RCC 7860 (cell line): Measurements from ENCODE around the gene LIMS4.
"Not testable (repeated sequence)": the region's sequence is repeated elsewhere in the genome, so short reads cannot be mapped to it uniquely, and the experiment has no call there.

Experiments
- DNase-seq: peaks from one replicate; pipeline ENCODE4 v3.0.0-alpha.2; 2015; ENCODE audit warnings: low spot score
- FAIRE-seq: peaks from 2 replicates; lab custom pipeline; 2012; peaks lifted over from hg19 to GRCh38; lab: Jason Lieb, UNC

The LIMS4 gene

DNA sequence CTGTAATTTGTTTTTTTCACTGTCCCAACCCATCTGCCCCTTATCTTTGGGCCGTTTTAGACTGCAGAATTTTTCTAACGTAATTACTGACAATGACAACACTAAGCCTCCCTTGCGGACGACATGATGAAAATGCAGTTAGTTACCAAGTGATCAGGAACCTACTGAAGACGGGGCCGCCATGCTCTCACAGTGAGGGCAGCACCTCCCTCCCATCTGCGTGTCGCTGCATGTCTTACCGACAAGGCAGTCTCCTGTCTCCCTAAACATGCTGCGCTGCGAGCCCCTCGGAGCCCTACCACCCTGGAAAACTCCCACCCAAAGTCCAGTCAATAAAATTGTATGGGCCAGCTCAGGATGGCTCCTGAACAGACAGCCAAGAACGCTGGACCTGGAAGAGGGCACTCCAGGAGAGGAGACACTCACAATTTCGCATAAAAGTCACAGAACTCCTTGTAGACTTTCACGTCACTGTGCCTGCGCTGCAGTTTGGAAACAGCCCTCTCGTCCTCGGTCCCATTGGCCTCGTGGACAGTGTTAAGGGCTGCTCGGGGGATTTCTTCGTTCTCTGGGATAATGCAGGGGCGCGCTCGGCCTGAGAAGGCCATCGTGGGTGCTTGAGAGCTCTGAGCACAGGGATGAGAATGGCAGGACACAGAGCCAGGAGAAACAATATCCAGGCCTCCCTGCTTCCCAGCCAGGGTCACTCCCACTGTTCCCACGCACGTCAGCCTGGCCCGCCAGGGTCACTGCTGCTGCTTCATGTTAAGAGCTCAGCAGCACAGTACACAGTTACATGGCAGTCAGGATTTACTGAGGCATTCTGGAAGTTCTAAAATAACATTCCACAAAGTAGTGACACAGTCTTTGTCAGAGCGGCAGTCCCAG lies at the start of gene LIMS4:
LIMS4 (minus strand) TSS at position 646 of the 888 bp plus-strand sequence; CDS start at position 608, 38 bp downstream.
- DNase-seq, FAIRE-seq: not testable (repeated sequence)

DNA sequence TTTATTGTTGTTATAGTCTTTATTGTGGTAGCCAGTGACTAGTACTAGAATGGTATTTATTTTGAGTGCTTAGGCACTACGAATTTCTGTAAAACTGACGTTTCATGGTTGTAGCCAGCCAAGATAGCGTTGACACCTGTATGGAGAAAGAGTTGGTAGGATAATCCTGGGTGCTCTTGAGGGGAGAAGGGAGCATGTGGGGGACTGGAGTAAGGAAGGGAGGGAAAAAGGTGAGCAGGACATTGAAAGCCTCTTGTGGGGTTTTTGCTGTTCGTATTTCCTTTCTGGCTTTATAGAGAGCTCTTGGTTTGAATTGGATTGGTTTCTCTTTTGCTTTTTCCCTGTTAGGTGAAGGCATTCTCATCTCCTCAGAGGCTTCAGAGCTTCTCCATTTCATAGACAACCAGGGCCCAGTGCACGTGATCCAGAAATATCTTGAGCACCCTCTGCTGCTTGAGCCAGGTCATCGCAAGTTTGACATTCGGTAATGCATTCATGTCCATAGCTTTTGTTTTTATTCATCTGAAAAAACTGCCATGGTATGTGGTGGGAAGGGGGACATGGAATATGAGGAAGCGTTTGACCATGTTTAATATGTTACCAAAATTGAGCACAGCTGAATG lies 27.2 kb upstream of the LIMS4 start:
- FAIRE-seq = peak; percentile 4
- DNase-seq = not testable (repeated sequence)

- DNase-seq, FAIRE-seq: not testable (repeated sequence)
These were observed 23.4 kb upstream of the LIMS4 start for GRCh38 chr2:110496027-110496426.

DNA sequence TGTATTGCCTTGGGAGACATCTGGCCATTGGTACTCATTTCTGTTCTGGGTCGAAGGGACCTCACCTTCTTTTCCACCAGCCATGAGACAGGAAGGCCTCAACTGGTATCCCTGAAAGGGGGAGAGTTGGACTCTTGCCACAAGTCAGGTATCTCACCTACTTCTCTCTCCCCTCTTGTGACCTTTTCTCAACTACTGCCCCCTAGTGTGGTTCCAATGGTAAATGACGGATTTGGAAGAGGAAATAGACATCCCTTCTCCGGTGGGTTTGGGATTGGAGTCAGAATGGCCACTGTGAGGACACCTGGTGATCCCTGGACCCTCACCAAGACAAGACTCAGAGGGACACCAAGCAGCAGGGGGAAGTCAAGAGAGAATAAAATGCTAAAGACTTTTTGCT lies 21.9 kb upstream of the LIMS4 start:
- FAIRE-seq, DNase-seq: not testable (repeated sequence)

GRCh38 chr2:110488991-110489390 lies 16.4 kb upstream of the LIMS4 start:
- FAIRE-seq, DNase-seq: not testable (repeated sequence)

DNA sequence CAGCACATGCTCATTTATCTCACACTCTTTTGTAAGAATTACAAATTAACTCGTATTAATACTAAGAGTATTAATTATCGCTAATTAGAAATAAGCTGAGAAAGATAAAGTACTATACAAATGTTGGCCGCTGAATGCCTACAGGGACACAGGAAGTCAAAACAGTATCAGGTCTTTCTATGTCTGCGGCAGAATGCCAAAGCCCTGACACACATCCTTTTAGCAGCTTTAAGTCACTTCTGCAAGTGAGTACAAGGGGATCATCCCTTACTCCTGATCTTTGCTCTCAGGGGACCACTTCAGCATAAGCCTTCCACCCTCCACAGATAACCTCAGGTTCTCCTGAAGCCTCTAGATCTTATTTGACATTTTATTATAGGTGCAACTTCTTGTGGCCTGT lies 10.1 kb upstream of the LIMS4 start:
- not testable (repeated sequence) for FAIRE-seq, DNase-seq

- peak; percentile 32 for FAIRE-seq
- DNase-seq = not testable (repeated sequence)
These were observed 8.6 kb upstream of the LIMS4 start for GRCh38 chr2:110481200-110481599.

- not testable (repeated sequence) for FAIRE-seq, DNase-seq
These were observed 7.5 kb upstream of the LIMS4 start for GRCh38 chr2:110480084-110480483.

- DNase-seq, FAIRE-seq: not testable (repeated sequence)
These were observed 4.8 kb upstream of the LIMS4 start for GRCh38 chr2:110477370-110477769.

GRCh38 chr2:110476952-110477351 lies 4.3 kb upstream of the LIMS4 start:
- not testable (repeated sequence) for FAIRE-seq, DNase-seq

DNA sequence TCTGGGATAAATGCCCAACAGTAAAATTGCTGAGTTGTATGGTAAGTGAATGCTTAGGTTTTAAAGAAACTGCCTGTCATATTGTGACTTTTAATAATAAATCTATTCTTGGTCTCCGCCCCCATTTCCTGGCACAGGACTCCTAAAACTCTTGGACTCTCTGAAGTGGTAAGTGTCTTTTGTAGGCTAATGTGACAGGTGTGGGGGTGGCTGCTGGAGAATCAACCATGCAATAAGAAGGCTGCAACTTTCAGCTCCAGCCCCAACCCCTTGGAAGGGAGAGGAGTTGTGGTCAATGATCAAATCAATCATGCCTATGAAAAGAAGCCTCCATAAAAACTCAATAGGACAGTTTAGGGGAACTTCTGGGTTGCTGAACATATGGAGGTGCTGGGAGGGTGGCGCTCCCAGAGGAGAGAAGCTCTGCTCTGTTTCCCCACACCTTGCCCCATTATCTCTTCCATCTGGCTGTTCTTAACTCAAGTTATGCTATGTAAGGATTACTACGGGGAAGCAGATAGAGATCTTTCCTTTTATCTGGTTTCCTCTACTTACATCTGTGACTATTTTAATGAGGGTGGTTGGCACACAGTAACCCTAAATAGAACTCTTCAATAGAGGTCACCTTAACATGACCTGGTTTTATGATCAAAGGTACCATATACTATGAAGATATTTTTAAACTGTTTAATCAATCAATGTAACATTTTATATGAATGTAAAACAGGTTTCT lies 3.2 kb upstream of the LIMS4 start:
- FAIRE-seq, DNase-seq: not testable (repeated sequence)

- peak; percentile 86 for FAIRE-seq
- not testable (repeated sequence) for DNase-seq
These were observed 2.3 kb upstream of the LIMS4 start for GRCh38 chr2:110474898-110475297.

- FAIRE-seq, DNase-seq: not testable (repeated sequence)
These were observed 393 bp upstream of the LIMS4 start for GRCh38 chr2:110473059-110473358.

DNA sequence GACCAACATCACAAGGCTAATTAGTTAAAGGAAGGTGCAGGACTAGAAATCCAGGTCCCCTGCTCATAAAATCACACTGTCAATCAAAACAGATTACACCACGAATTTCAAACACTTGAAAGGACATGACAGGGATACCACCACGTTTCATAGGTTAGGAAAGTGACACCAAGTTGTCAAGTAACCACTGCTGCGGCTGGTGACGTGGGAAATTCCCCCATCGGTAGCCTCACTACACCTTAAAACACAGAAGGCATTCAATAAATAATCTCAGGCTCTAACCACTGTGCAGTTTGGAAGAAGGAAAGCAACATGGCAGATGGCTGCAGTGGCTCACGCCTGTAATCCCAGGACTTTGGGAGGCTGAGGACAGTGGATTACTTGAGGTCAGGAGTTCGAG lies 3.7 kb downstream of the LIMS4 start:
- not testable (repeated sequence) for DNase-seq, FAIRE-seq

GRCh38 chr2:110465312-110465711 lies 7.3 kb downstream of the LIMS4 start:
- peak; percentile 85 for FAIRE-seq

GRCh38 chr2:110462458-110462857 lies 10.2 kb downstream of the LIMS4 start:
- DNase-seq, FAIRE-seq: not testable (repeated sequence)

More at GRCh38 chr2:110465312-110465711, 7.3 kb downstream of the LIMS4 start:
- not testable (repeated sequence) for DNase-seq

- not testable (repeated sequence) for FAIRE-seq, DNase-seq
These were observed 12.3 kb downstream of the LIMS4 start for GRCh38 chr2:110460318-110460717.

DNA sequence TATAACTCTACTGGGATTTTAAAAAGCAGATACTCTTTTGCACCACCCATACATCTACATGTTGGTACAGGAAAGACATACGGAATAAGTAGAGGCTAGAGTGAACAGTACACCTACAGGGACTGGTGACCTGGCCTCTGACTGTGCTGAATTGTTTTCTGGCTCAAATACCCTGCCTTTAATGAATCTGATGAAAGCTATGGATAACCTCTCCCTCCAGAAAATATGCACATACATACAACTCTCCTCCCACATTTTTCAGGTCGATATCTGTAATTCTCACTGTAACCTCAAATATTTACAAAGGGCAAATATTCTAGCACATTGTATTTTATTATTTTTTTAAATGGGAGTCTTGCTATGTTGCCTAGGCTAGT lies 15.4 kb downstream of the LIMS4 start:
- FAIRE-seq, DNase-seq: not testable (repeated sequence)

DNA sequence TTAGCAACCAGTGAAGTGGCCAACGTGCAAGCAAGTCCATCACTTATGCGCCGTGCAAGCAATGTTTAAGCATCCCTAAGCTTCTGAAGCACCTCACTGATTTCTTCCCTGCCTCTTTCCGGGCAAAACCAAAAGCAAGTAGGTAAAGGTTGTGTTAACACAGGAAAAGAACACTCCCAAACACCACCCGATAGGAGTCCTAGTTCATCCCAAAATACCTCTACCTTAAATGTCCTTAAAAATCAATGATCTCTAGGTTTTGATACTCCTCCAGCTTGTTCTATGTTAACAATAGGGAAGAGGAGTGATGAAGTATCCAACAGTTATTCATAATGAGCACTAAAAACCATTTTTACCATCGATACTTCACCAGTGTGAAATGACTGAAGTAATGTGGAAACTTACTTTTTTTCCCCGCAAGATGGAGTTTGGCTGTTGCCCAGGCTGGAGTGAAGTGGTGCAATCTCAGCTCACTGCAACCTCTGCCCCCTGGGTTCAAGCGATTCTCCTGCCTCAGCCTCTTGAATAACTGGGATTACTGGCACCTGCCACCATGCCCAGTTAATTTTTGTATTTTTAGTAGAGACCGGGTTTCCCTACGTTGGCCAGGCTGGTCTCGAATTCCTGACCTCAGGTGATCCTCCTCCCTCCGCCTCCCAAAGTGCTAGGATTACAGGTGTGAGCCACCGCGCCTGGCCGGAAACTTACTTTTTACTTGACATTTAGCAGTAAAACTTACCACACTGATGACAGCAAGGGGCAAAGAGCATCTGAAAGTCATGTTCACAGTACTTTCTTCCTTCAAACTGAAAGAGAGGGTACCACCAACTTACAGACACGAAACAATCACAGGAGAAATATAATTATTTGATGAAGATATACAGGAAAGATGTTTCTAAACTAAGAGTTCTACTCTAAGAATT lies 16.1 kb downstream of the LIMS4 start:
- FAIRE-seq = not testable (repeated sequence)

More for the DNA sequence above, 16.1 kb downstream of the LIMS4 start:
- DNase-seq = not testable (repeated sequence)
